ENCODE results near the gene IPO13. TPM values are rescaled to one million over a fixed set of nuclear protein-coding genes. Genes with fewer than 3 reads are reported as not detected.

IPO13 gene
- total and polyA plus RNA-seq, 2 experiments from 2014 or later = 26.2 to 28.6 TPM

GRCh38 chr1:43904660-43905551 is 41.8 kb upstream of the IPO13 start:
- H3K4me1 ChIP-seq (ENCODE audit: low read depth) = peaks cover 4% of the 10 kb centered on the region
- H3K9me3 ChIP-seq (ENCODE audit: low read depth) = no peaks in the 10 kb centered on the region
- no peaks in the 10 kb centered on the region for H3K36me3 ChIP-seq
- no peak overlapping the region for H3K27ac ChIP-seq
- no peak for DNase-seq (ENCODE audit: low read depth in 1 of 2, low spot score in 1 of 2)
- no peak overlapping the region for H3K4me3 ChIP-seq
- TF ChIP-seq CTCF (IDR thresholded peaks at IDR 0.05; ENCODE audit: low read depth, low read length) = no peak
- no peaks in the 10 kb centered on the region for H3K27me3 ChIP-seq

DNA sequence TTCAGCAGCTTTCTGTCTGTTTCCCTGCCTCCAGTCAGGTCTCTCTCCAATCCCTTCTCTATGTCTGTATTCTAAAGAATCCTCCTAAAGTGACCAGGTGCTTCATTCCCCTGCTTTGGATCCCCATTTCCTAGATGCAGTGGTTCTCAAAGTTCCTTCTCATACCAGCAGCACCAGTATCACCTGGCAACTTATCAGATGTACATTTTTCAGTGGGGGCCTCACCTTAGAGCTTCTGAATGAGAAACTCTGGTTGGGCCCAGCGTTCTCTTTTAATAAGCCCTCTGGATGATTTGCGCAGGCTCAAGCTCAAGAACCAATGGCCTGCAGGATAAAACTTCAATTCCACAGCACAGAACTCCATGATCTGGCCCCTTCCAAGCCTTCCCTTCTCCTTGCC is 38.5 kb upstream of the IPO13 start:
- Histone ChIP-seq H3K9me3 (ENCODE audit: low read depth) (no peaks in the 10 kb centered on the region), H3K4me3 (no peak overlapping the region), H3K27ac (no peak overlapping the region), H3K27me3 (no peaks in the 10 kb centered on the region), H3K36me3 (no peaks in the 10 kb centered on the region), H3K4me1 (ENCODE audit: low read depth) (peaks cover 4% of the 10 kb centered on the region)
- no peak for DNase-seq (ENCODE audit: low read depth in 1 of 2, low spot score in 1 of 2)
- no peak for TF ChIP-seq CTCF (IDR thresholded peaks at IDR 0.05; ENCODE audit: low read depth, low read length)

- Histone ChIP-seq H3K27ac (no peak overlapping the region), H3K36me3 (no peaks in the 10 kb centered on the region), H3K4me1 (ENCODE audit: low read depth) (peaks cover 4% of the 10 kb centered on the region), H3K9me3 (ENCODE audit: low read depth) (no peaks in the 10 kb centered on the region), H3K4me3 (no peak overlapping the region), H3K27me3 (no peaks in the 10 kb centered on the region)
- DNase-seq (ENCODE audit: low read depth in 1 of 2, low spot score in 1 of 2) = no peak
- TF ChIP-seq CTCF (IDR thresholded peaks at IDR 0.05; ENCODE audit: low read depth, low read length) = no peak
Observed at GRCh38 chr1:43908858-43909257, 37.9 kb upstream of the IPO13 start.

GRCh38 chr1:43910343-43910742 is 36.4 kb upstream of the IPO13 start:
- no peak for TF ChIP-seq CTCF (IDR thresholded peaks at IDR 0.05; ENCODE audit: low read depth, low read length)
- no peaks in the 10 kb centered on the region for H3K27me3 ChIP-seq

GRCh38 chr1:43912607-43913006 is 34.1 kb upstream of the IPO13 start:
- DNase-seq (ENCODE audit: low read depth in 1 of 2, low spot score in 1 of 2) = peak; percentile 37 to 68
- no peaks in the 10 kb centered on the region for H3K27me3 ChIP-seq
- H3K4me3 ChIP-seq = no peak overlapping the region
- H3K36me3 ChIP-seq = no peaks in the 10 kb centered on the region
- no peak for TF ChIP-seq CTCF (IDR thresholded peaks at IDR 0.05; ENCODE audit: low read depth, low read length)
- no peak overlapping the region for H3K27ac ChIP-seq
- no peaks in the 10 kb centered on the region for H3K9me3 ChIP-seq (ENCODE audit: low read depth)
- peaks cover 10% of the 10 kb centered on the region for H3K4me1 ChIP-seq (ENCODE audit: low read depth)

More at GRCh38 chr1:43910343-43910742, 36.4 kb upstream of the IPO13 start:
- H3K9me3 ChIP-seq (ENCODE audit: low read depth) = no peaks in the 10 kb centered on the region
- H3K27ac ChIP-seq = no peak overlapping the region
- H3K36me3 ChIP-seq = no peaks in the 10 kb centered on the region
- H3K4me3 ChIP-seq = no peak overlapping the region
- no peak for DNase-seq (ENCODE audit: low read depth in 1 of 2, low spot score in 1 of 2)
- peaks cover 11% of the 10 kb centered on the region for H3K4me1 ChIP-seq (ENCODE audit: low read depth)
